Astrocyte (in vitro differentiated cells and primary cell): ENCODE measurements around the gene SPATA9. TPM values are rescaled to one million over a fixed set of nuclear protein-coding genes. Genes with fewer than 3 reads are reported as not detected.

Experiments used
- DNase-seq: peaks from one replicate; pipeline ENCODE4 v3.0.0-alpha.2; 2010; ENCODE audit warnings: low read depth
- FAIRE-seq: peaks from 2 replicates; lab custom pipeline; 2011; peaks lifted over from hg19 to GRCh38; lab: Jason Lieb, UNC
- H2AFZ ChIP-seq: 2 replicates; pipeline ENCODE4 v1.6.0; 2012; ENCODE audit warnings: low read depth, low read length, inconsistent platforms
- H3K27ac ChIP-seq: 2 replicates; pipeline ENCODE4 v1.5.1; 2011; ENCODE audit warnings: low read depth, low read length, inconsistent platforms
- H3K27me3 ChIP-seq: 2 replicates; pipeline ENCODE4 v1.6.0; 2011; ENCODE audit warnings: low read length, inconsistent platforms; ENCODE audit not compliant: insufficient read depth
- H3K36me3 ChIP-seq: 2 replicates; pipeline ENCODE4 v1.5.1; 2011; ENCODE audit warnings: low read length, inconsistent platforms; ENCODE audit not compliant: insufficient read depth
- H3K4me1 ChIP-seq: 2 replicates; pipeline ENCODE4 v1.5.1; 2011; ENCODE audit warnings: low read length, inconsistent platforms; ENCODE audit not compliant: insufficient read depth
- H3K4me2 ChIP-seq: 2 replicates; pipeline ENCODE4 v1.6.0; 2012; ENCODE audit warnings: low read length, inconsistent platforms
- H3K4me3 ChIP-seq: 2 replicates; pipeline ENCODE4 v1.5.1; 2011; ENCODE audit warnings: low read depth, mild to moderate bottlenecking, low read length, inconsistent platforms; ENCODE audit not compliant: insufficient read depth
- H3K79me2 ChIP-seq: 2 replicates; pipeline ENCODE4 v1.6.0; 2012; ENCODE audit warnings: mild to moderate bottlenecking, low read length, inconsistent platforms; ENCODE audit not compliant: insufficient read depth
- H3K9ac ChIP-seq: 2 replicates; pipeline ENCODE4 v1.6.0; 2012; ENCODE audit warnings: mild to moderate bottlenecking, low read length, inconsistent platforms
- H3K9me3 ChIP-seq: 2 replicates; pipeline ENCODE4 v1.5.1; 2012; ENCODE audit warnings: low read depth, mild to moderate bottlenecking, low read length, inconsistent platforms; ENCODE audit not compliant: insufficient read depth
- H4K20me1 ChIP-seq: 2 replicates; pipeline ENCODE4 v1.6.0; 2012; ENCODE audit warnings: low read length, inconsistent platforms; ENCODE audit not compliant: insufficient read depth
- H3K27ac Mint-ChIP-seq: one replicate; pipeline ENCODE4 v1.8.0; 2021; ENCODE audit warnings: mild to moderate bottlenecking, mixed read lengths; ENCODE audit not compliant: unreplicated experiment
- H3K27me3 Mint-ChIP-seq: one replicate; pipeline ENCODE4 v1.8.0; 2021; ENCODE audit warnings: low read depth, mixed read lengths; ENCODE audit not compliant: unreplicated experiment
- H3K36me3 Mint-ChIP-seq: one replicate; pipeline ENCODE4 v1.8.0; 2021; ENCODE audit warnings: low read depth, mixed read lengths; ENCODE audit not compliant: unreplicated experiment
- H3K4me1 Mint-ChIP-seq: one replicate; pipeline ENCODE4 v1.8.0; 2021; ENCODE audit warnings: low read depth, mixed read lengths; ENCODE audit not compliant: unreplicated experiment
- H3K4me3 Mint-ChIP-seq: one replicate; pipeline ENCODE4 v1.8.0; 2021; ENCODE audit warnings: mild to moderate bottlenecking, moderate library complexity, mixed read lengths; ENCODE audit not compliant: unreplicated experiment
- H3K9me3 Mint-ChIP-seq: one replicate; pipeline ENCODE4 v1.8.0; 2021; ENCODE audit warnings: mild to moderate bottlenecking, mixed read lengths; ENCODE audit not compliant: unreplicated experiment
- CTCF ChIP-seq: IDR thresholded peaks from 2 replicates; pipeline ENCODE4 v1.5.1; 2011; ENCODE audit warnings: low read depth, mild to moderate bottlenecking, inconsistent platforms, low read length, moderate library complexity; ENCODE audit not compliant: insufficient read depth
- EZH2 ChIP-seq: IDR thresholded peaks from 2 replicates; pipeline ENCODE4 v1.6.1; 2012; ENCODE audit warnings: mild to moderate bottlenecking, low read length, inconsistent platforms; ENCODE audit not compliant: insufficient read depth
- total RNA-seq: library from RNA; stranded (reverse); gene quantifications from 2 replicates; pipeline ENCODE4 v1.2.1, GENCODE V29; 2021

Gene SPATA9
- total RNA-seq, 1 donor from 2014 or later = 0.98 TPM

DNA sequence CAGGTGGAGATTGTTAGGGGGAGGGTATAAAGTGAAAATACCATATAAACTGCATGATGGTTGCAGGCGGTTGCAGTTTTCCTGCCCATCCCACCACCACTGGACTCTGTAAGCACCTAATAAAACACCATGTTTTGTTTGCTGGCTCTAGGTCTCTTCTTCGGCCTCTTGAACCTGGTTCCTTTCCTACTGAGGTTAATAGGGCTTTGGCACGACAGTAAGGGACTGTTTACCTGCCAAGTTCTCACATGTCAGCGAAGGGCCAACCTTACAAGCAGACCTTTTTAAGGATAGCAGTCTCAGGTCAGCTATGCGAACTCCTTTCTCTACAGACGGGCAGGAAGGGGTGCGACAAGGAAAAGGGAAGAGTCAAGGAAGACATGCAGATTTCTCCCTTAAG is 39.6 kb downstream of the SPATA9 start:
- TF ChIP-seq CTCF (no peak), EZH2 (no peak)

DNA sequence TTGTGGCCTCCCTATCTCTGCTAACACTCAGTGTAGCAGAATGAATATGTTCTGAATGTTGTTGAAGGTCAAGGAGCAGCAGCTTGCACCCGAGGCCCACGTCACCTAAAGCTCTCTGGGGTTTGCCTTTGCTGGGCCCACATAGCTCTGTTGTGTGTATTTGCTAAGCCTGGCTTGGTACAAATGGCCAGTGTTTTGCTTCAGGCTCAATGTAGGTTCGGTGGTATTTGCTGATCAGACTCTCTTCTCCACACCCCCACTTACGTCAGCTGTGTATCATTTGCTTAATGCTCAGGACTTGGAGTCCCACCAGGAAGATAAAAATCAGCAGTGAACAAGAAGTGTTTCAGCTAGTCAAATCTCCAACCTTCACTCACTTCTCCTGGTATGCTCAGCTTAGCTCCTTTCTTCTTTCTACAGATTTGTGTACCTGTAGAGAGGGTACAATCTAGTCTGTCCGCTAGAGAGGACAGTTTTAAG is 41.0 kb downstream of the SPATA9 start:
- FAIRE-seq = no peak
- H3K4me3 Mint-ChIP-seq = no peak overlapping the region

More for the DNA sequence above, 39.6 kb downstream of the SPATA9 start:
- H3K36me3 ChIP-seq = no peaks in the 10 kb centered on the region
- peaks cover 6% of the 10 kb centered on the region for H3K4me1 ChIP-seq
- no peak overlapping the region for H3K4me3 Mint-ChIP-seq
- H2AFZ ChIP-seq = no peak overlapping the region
- H3K27me3 Mint-ChIP-seq = peaks cover 3% of the 10 kb centered on the region
- H3K4me3 ChIP-seq = no peak overlapping the region
- no peaks in the 10 kb centered on the region for H3K9me3 Mint-ChIP-seq
- H3K36me3 Mint-ChIP-seq = no peaks in the 10 kb centered on the region
- no peaks in the 10 kb centered on the region for H3K79me2 ChIP-seq
- H3K27ac Mint-ChIP-seq = no peak overlapping the region
- no peaks in the 10 kb centered on the region for H4K20me1 ChIP-seq
- no peaks in the 10 kb centered on the region for H3K9me3 ChIP-seq
- no peak overlapping the region for H3K4me2 ChIP-seq
- H3K4me1 Mint-ChIP-seq = no peaks in the 10 kb centered on the region
- no peak for FAIRE-seq
- H3K9ac ChIP-seq = no peak overlapping the region
- no peaks in the 10 kb centered on the region for H3K27me3 ChIP-seq
- DNase-seq = no peak
- H3K27ac ChIP-seq = no peak overlapping the region

GRCh38 chr5:95638632-95639031 is 44.2 kb downstream of the SPATA9 start:
- H2AFZ ChIP-seq = no peak overlapping the region
- no peaks in the 10 kb centered on the region for H3K36me3 ChIP-seq
- no peaks in the 10 kb centered on the region for H3K9me3 ChIP-seq
- no peaks in the 10 kb centered on the region for H3K79me2 ChIP-seq
- no peak overlapping the region for H3K9ac ChIP-seq
- H4K20me1 ChIP-seq = no peaks in the 10 kb centered on the region
- H3K4me3 ChIP-seq = no peak overlapping the region
- Mint-ChIP-seq H3K36me3 (no peaks in the 10 kb centered on the region), H3K27ac (no peak overlapping the region), H3K9me3 (no peaks in the 10 kb centered on the region), H3K4me3 (no peak overlapping the region), H3K4me1 (no peaks in the 10 kb centered on the region), H3K27me3 (peaks cover 3% of the 10 kb centered on the region)
- DNase-seq = no peak
- H3K4me2 ChIP-seq = no peak overlapping the region
- H3K27me3 ChIP-seq = peaks cover 2% of the 10 kb centered on the region
- TF ChIP-seq CTCF (no peak), EZH2 (no peak)
- no peaks in the 10 kb centered on the region for H3K4me1 ChIP-seq
- no peak for FAIRE-seq
- H3K27ac ChIP-seq = no peak overlapping the region

More for the DNA sequence above, 41.0 kb downstream of the SPATA9 start:
- H3K27me3 ChIP-seq = no peaks in the 10 kb centered on the region
- H3K4me3 ChIP-seq = no peak overlapping the region
- no peak overlapping the region for H3K9ac ChIP-seq
- H3K27me3 Mint-ChIP-seq = peaks cover 3% of the 10 kb centered on the region
- H4K20me1 ChIP-seq = no peaks in the 10 kb centered on the region
- no peaks in the 10 kb centered on the region for H3K9me3 Mint-ChIP-seq
- no peak overlapping the region for H2AFZ ChIP-seq
- peaks cover under 1% of the 10 kb centered on the region for H3K4me1 ChIP-seq
- no peaks in the 10 kb centered on the region for H3K4me1 Mint-ChIP-seq
- H3K9me3 ChIP-seq = no peaks in the 10 kb centered on the region
- H3K36me3 ChIP-seq = no peaks in the 10 kb centered on the region
- H3K4me2 ChIP-seq = no peak overlapping the region
- H3K27ac Mint-ChIP-seq = no peak overlapping the region
- no peaks in the 10 kb centered on the region for H3K36me3 Mint-ChIP-seq
- no peak for TF ChIP-seq EZH2
- H3K79me2 ChIP-seq = no peaks in the 10 kb centered on the region
- DNase-seq = no peak
- H3K27ac ChIP-seq = no peak overlapping the region
